GM12878 (cell line): ENCODE measurements around the gene INSC. TPM values are rescaled to one million over a fixed set of nuclear protein-coding genes. Genes with fewer than 3 reads are reported as not detected.

Source experiments
- ATAC-seq: fragments of 200-7000 bp; cut with Tn5 transposase; 3 replicates; pipeline ENCODE4 v1.9.1; 2020; ENCODE audit warnings: mild to moderate bottlenecking, moderate library complexity
- BruUV-seq: library from RNA; stranded (reverse); fragments of 400-500 nt; replicated peaks from 2 replicates; lab custom pipeline; 2021; lab: Mats Ljungman, UMichigan
- CTCF ChIA-PET: fragments of 300-600 bp; sonication (Branson Sonifier 250); formaldehyde crosslinking; extraction: SDS; loops from one replicate; lab custom pipeline; 2021; ENCODE audit warnings: inconsistent platforms; lab: Yijun Ruan, JAX
- POLR2A ChIA-PET: fragments of 350-600 bp; formaldehyde crosslinking; extraction: SDS; loops from one replicate; lab custom pipeline; 2021; ENCODE audit warnings: inconsistent platforms; lab: Charles Lee
- RAD21 ChIA-PET: fragments of 300-600 bp; sonication (Branson Sonifier 250); formaldehyde crosslinking; loops from one replicate; lab custom pipeline; 2023; ENCODE audit warnings: antibody characterized with exemption; ENCODE audit not compliant: unreplicated experiment; lab: Charles Lee
- SMC1A ChIA-PET: fragments of 300-600 bp; sonication (Branson Sonifier 250); formaldehyde crosslinking; loops from one replicate; lab custom pipeline; 2023; ENCODE audit not compliant: unreplicated experiment, uncharacterized antibody; lab: Charles Lee
- DNase-seq: peaks from one replicate; pipeline ENCODE4 v3.0.0-alpha.2; 2011; ENCODE audit warnings: low read depth, low spot score
- FAIRE-seq: peaks from 3 replicates; lab custom pipeline; 2011; peaks lifted over from hg19 to GRCh38; lab: Jason Lieb, UNC
- H2AFZ ChIP-seq: 2 replicates; pipeline ENCODE4 v1.6.0; 2011; ENCODE audit warnings: low read depth, low read length, control low read depth; ENCODE audit not compliant: control insufficient read depth
- H3K27ac ChIP-seq: 2 replicates; pipeline ENCODE4 v1.5.1; 2011; ENCODE audit warnings: control low read depth; ENCODE audit not compliant: control insufficient read depth, insufficient read depth
- H3K27me3 ChIP-seq, 2 experiments: replicated peaks in 1 of 2; 2 replicates each; pipeline versions ENCODE4 v1.6.0 to v1.6.1; 2011; ENCODE audit warnings: low read length in 1 of 2; ENCODE audit not compliant: control insufficient read depth in 2 of 2, insufficient read depth in 2 of 2
- H3K36me3 ChIP-seq, 2 experiments: 2 replicates each; pipeline ENCODE4 v1.5.1; 2011; ENCODE audit warnings: low read length in 1 of 2; ENCODE audit not compliant: control insufficient read depth in 2 of 2, insufficient read depth in 2 of 2
- H3K4me1 ChIP-seq: 2 replicates; pipeline ENCODE4 v1.6.1; 2011; ENCODE audit warnings: mild to moderate bottlenecking, low read length, moderate library complexity, mixed read lengths; ENCODE audit not compliant: control insufficient read depth, insufficient read depth
- H3K4me2 ChIP-seq: 2 replicates; pipeline ENCODE4 v1.6.0; 2011; ENCODE audit warnings: control low read depth; ENCODE audit not compliant: control insufficient read depth, insufficient read depth
- H3K4me3 ChIP-seq: fragments of 200-600 bp; sonication (generic); 2 replicates; pipeline ENCODE4 v1.5.1; 2016
- H3K79me2 ChIP-seq: 2 replicates; pipeline ENCODE4 v1.6.0; 2011; ENCODE audit warnings: low read length; ENCODE audit not compliant: control insufficient read depth, insufficient read depth
- H3K9ac ChIP-seq: 2 replicates; pipeline ENCODE4 v1.8.0; 2011; ENCODE audit warnings: low read length, control low read depth, mixed read lengths; ENCODE audit not compliant: control insufficient read depth, insufficient read depth
- H3K9me3 ChIP-seq: replicated peaks from 3 replicates; pipeline ENCODE4 v1.5.1; 2011; ENCODE audit warnings: mild to moderate bottlenecking, low read length; ENCODE audit not compliant: control insufficient read depth, insufficient read depth
- H4K20me1 ChIP-seq: 2 replicates; pipeline ENCODE4 v1.6.0; 2011; ENCODE audit not compliant: control insufficient read depth, insufficient read depth
- BRCA1 ChIP-seq: IDR thresholded peaks from 2 replicates; pipeline ENCODE4 v1.6.1; 2011; ENCODE audit warnings: low read depth, low read length, improper control_type of control experiment
- CREM ChIP-seq: IDR thresholded peaks from 2 replicates; pipeline ENCODE4 v1.6.1; 2014; ENCODE audit warnings: antibody characterized with exemption, low read depth
- EED ChIP-seq: sonication (generic); IDR thresholded peaks from 2 replicates; pipeline ENCODE4 v1.6.1; 2016; ENCODE audit warnings: antibody characterized with exemption, low read depth
- MLLT1 ChIP-seq: fragments of 450-650 bp; IDR thresholded peaks from 2 replicates; pipeline ENCODE4 v1.6.1; 2016; ENCODE audit warnings: mild to moderate bottlenecking
- NRF1 ChIP-seq: conservative IDR thresholded peaks from 2 replicates; pipeline ENCODE4 v1.6.1; 2011; ENCODE audit warnings: mild to moderate bottlenecking, low read depth, low read length, improper control_type of control experiment
- PAX5 ChIP-seq: IDR thresholded peaks from 2 replicates; pipeline ENCODE4 v1.6.1; 2011; ENCODE audit warnings: low read depth, low read length, borderline replicate concordance
- SMC3 ChIP-seq: IDR thresholded peaks from 2 replicates; pipeline ENCODE4 v1.6.1; 2011; ENCODE audit warnings: low read length, improper control_type of control experiment, borderline replicate concordance
- TBL1XR1 ChIP-seq: IDR thresholded peaks from 2 replicates; pipeline ENCODE4 v1.6.1; 2012; ENCODE audit warnings: low read depth, low read length, improper control_type of control experiment
- in situ Hi-C: fragments of 300-500 bp; cut with MboI; formaldehyde crosslinking; loops from 9 replicates; pipeline ENCODE4 v1.14.3; 2018; ENCODE audit warnings: mixed read lengths
- intact Hi-C: fragments of 100-400 bp; cut with micrococcal nuclease; formaldehyde crosslinking; loops from one replicate; pipeline ENCODE4 v1.14.2; 2022; ENCODE audit not compliant: unreplicated experiment
- polyA plus RNA-seq, 11 experiments: library from polyadenylated mRNA; depleted of rRNA in 4 of 11; unstranded in 6 of 11; stranded (reverse) in 5 of 11; fragments of >200 nt; fragmentation: Nextera tagmentation in 4 of 11; fragmentation: Illumina TruSeq in 1 of 11; extraction: Ambion mirVana in 4 of 11; extraction: Trizol in 1 of 11; gene quantifications; 1 replicate in 1 of 11; 2 replicates in 10 of 11; pipeline versions ENCODE4 v1.2.1 to v1.2.3, GENCODE V29; 2011 to 2016; ENCODE audit warnings: inconsistent platforms in 2 of 11, missing spikeins in 2 of 11, low read depth in 1 of 11
- total RNA-seq, 4 experiments: library from RNA; depleted of rRNA in 3 of 4; stranded (reverse); fragments of >200 nt in 3 of 4; fragmentation: Illumina TruSeq in 1 of 4; extraction: Trizol in 1 of 4; gene quantifications; 2 replicates each; pipeline versions ENCODE4 v1.2.1 to v1.2.3, GENCODE V29; 2013 to 2021

Gene INSC
- total and polyA plus RNA-seq, 10 of the 15 experiments (the other 5 are each of a cell fraction or from before 2014, with no cell fraction given): 0.13 to 0.33 TPM; not detected in 8

GRCh38 chr11:15099267-15099666 is 15.5 kb upstream of the INSC start:
- in situ Hi-C loops (no loop called here), intact Hi-C loops (no loop called here)
- H3K79me2 ChIP-seq: no peaks in the 10 kb centered on the region
- ATAC-seq (no peak), FAIRE-seq (no peak), DNase-seq (no peak)
- ChIA-PET RAD21 (interaction anchor here (1.4 to 2.5 kb wide), 3 partner anchors 8 to 109 kb away, joined by 3 to 17 read pairs (median 14); no protein-coding TSS in a partner anchor), POLR2A (no interaction called here), CTCF (interaction anchor here (0.7 to 9.6 kb wide), 15 partner anchors 8 to 1081 kb away, joined by 3 to 102 read pairs (median 8); no protein-coding TSS in a partner anchor), SMC1A (interaction anchor here (1.2 to 4.1 kb wide), 9 partner anchors 8 to 112 kb away, joined by 4 to 22 read pairs (median 8); no protein-coding TSS in a partner anchor)
- TF ChIP-seq CREM (no peak), NRF1 (no peak), TBL1XR1 (no peak), EED (no peak), MLLT1 (no peak), BRCA1 (no peak), SMC3 (no peak), PAX5 (no peak)
- H3K36me3 ChIP-seq: no peaks in the 10 kb centered on the region
- no peak overlapping the region for H3K27ac ChIP-seq
- H4K20me1 ChIP-seq: no peaks in the 10 kb centered on the region
- no peaks in the 10 kb centered on the region for H3K27me3 ChIP-seq
- H3K4me2 ChIP-seq: no peak overlapping the region
- no peak overlapping the region for H2AFZ ChIP-seq
- no peaks in the 10 kb centered on the region for H3K4me1 ChIP-seq
- no TSS peak for BruUV-seq
- no peaks in the 10 kb centered on the region for H3K9me3 ChIP-seq
- H3K9ac ChIP-seq: no peak overlapping the region
- no peak overlapping the region for H3K4me3 ChIP-seq
